Stomach smooth muscle (tissue), 2 donors: Measurements from ENCODE around the gene KCND3.

Experiments used
- H3K27ac ChIP-seq: one replicate; pipeline ENCODE4 v1.7.0; 2013; ENCODE audit warnings: mild to moderate bottlenecking, low read length, inconsistent platforms
- H3K27me3 ChIP-seq, 2 donors: one replicate each; pipeline ENCODE4 v1.7.0; 2013; ENCODE audit warnings: low read length in 2 of 2; ENCODE audit not compliant: insufficient read depth in 2 of 2, control insufficient read depth in 1 of 2
- H3K36me3 ChIP-seq, 2 donors: one replicate each; pipeline ENCODE4 v1.7.0; 2013; ENCODE audit warnings: low read length in 2 of 2; ENCODE audit not compliant: control insufficient read depth in 2 of 2, insufficient read depth in 2 of 2
- H3K4me1 ChIP-seq: one replicate; pipeline ENCODE4 v1.7.0; 2013; ENCODE audit warnings: low read length; ENCODE audit not compliant: control insufficient read depth, insufficient read depth
- H3K4me3 ChIP-seq, 2 donors: one replicate each; pipeline ENCODE4 v1.7.0; 2013; ENCODE audit warnings: low read length in 2 of 2
- H3K9ac ChIP-seq, 2 donors: one replicate each; pipeline ENCODE4 v1.7.0; 2013; ENCODE audit warnings: low read length in 2 of 2, mild to moderate bottlenecking in 1 of 2
- H3K9me3 ChIP-seq, 2 donors: one replicate each; pipeline ENCODE4 v1.7.0; 2013; ENCODE audit warnings: low read length in 2 of 2; ENCODE audit not compliant: control insufficient read depth in 2 of 2
- donor health status: healthy.
- donor health status: Pancreatic carcinoma.

Gene KCND3

DNA sequence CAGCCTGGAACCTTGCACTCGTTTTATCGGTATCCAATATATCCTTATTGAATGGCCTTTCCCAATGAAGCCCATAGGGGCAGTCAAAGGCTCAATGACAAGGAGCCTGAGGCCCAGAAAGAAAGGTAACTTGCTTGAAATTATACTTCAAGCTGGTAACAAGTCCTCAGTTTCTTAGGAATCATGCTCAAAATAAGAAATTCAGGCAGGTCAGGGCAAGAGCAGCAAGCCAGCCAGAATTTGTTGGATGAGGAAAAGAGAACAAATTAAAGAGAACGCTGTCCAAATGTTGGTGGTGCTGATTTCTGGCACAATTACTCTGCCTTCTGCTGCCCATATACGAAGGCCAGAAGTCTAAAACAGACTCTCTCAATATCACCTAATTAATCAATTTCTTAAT is 156.1 kb downstream of the KCND3 start:
- no peaks in the 10 kb centered on the region for H3K27me3 ChIP-seq
- no peak overlapping the region for H3K4me3 ChIP-seq
- no peak overlapping the region for H3K27ac ChIP-seq
- no peak overlapping the region for H3K9ac ChIP-seq
- H3K4me1 ChIP-seq: peaks cover 5% of the 10 kb centered on the region
- no peaks in the 10 kb centered on the region for H3K9me3 ChIP-seq
- H3K36me3 ChIP-seq: no peaks in the 10 kb centered on the region

DNA sequence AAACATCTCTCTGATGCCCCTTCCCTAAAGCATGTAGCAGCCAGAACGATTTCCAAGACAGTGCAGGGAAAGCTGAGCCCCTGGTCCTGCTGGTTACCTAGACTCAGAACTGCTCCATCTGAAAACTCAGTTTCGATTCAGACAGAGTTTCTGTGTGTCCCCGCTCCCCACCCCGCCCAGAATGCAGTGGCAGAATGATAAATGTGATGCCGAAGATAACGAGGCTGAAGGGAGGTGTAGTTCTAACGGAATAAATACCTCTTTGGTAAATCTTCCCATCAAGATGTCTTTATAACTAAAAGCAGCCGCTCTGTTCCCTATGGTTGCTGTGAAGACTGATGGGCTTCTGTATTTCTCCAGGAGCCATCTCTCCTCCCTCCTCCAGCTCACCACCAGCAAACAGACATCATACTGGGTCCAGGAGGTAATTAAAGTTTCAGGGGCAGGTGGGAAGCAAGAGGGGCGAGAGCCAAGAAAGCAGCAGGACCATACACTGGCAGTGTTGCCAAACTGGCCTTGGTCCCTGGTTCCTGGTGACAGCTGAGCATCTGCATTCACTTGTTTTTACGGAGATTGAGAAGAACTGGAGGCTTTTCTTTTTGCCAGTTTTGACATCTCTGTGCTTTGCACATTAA is 156.8 kb downstream of the KCND3 start:
- H3K36me3 ChIP-seq: no peaks in the 10 kb centered on the region
- H3K4me3 ChIP-seq: no peak overlapping the region
- H3K27me3 ChIP-seq: no peaks in the 10 kb centered on the region
- no peak overlapping the region for H3K9ac ChIP-seq
- H3K4me1 ChIP-seq: peaks cover 5% of the 10 kb centered on the region
- H3K9me3 ChIP-seq: no peaks in the 10 kb centered on the region
- no peak overlapping the region for H3K27ac ChIP-seq

GRCh38 chr1:111831153-111831552 is 158.3 kb downstream of the KCND3 start:
- Histone ChIP-seq H3K36me3 (no peaks in the 10 kb centered on the region), H3K27ac (no peak overlapping the region), H3K27me3 (no peaks in the 10 kb centered on the region), H3K4me1 (no peaks in the 10 kb centered on the region), H3K9ac (no peak overlapping the region), H3K4me3 (no peak overlapping the region), H3K9me3 (no peaks in the 10 kb centered on the region)

GRCh38 chr1:111827946-111828345 is 161.5 kb downstream of the KCND3 start:
- H3K9me3 ChIP-seq: no peaks in the 10 kb centered on the region
- H3K9ac ChIP-seq: no peak overlapping the region
- H3K4me3 ChIP-seq: no peak overlapping the region
- H3K4me1 ChIP-seq: no peaks in the 10 kb centered on the region
- H3K27me3 ChIP-seq: no peaks in the 10 kb centered on the region
- H3K36me3 ChIP-seq: no peaks in the 10 kb centered on the region
- H3K27ac ChIP-seq: no peak overlapping the region

- Histone ChIP-seq H3K36me3 (no peaks in the 10 kb centered on the region), H3K4me1 (no peaks in the 10 kb centered on the region), H3K27ac (no peak overlapping the region), H3K4me3 (no peak overlapping the region), H3K9me3 (no peaks in the 10 kb centered on the region), H3K27me3 (no peaks in the 10 kb centered on the region), H3K9ac (no peak overlapping the region)
Observed at GRCh38 chr1:111826278-111826677, 163.2 kb downstream of the KCND3 start.

GRCh38 chr1:111825217-111825616 is 164.3 kb downstream of the KCND3 start:
- no peaks in the 10 kb centered on the region for H3K9me3 ChIP-seq
- no peaks in the 10 kb centered on the region for H3K36me3 ChIP-seq
- no peak overlapping the region for H3K4me3 ChIP-seq
- H3K27ac ChIP-seq: no peak overlapping the region
- H3K27me3 ChIP-seq: no peaks in the 10 kb centered on the region
- no peaks in the 10 kb centered on the region for H3K4me1 ChIP-seq
- no peak overlapping the region for H3K9ac ChIP-seq

DNA sequence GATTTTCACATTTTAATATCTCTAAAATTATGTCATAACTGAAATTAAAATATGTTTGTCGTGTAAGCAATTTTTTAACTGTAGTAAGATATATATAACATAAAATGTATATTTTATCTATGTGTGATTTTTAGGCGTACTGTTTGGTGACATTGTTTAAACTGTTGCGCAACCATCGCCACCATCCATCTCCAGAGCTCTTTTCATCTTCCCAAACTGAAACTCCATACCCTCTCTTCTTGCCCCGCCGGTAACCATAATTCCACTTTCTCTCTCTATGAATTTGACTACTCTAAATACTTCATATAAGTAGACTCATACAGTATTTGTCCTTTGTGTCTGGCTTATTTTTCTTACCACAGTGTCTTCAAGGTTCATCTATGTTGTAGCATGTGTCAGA is 167.3 kb downstream of the KCND3 start:
- H3K4me1 ChIP-seq: no peaks in the 10 kb centered on the region
- H3K4me3 ChIP-seq: no peak overlapping the region
- no peak overlapping the region for H3K27ac ChIP-seq
- no peaks in the 10 kb centered on the region for H3K27me3 ChIP-seq
- H3K36me3 ChIP-seq: no peaks in the 10 kb centered on the region
- no peak overlapping the region for H3K9ac ChIP-seq
- H3K9me3 ChIP-seq: no peaks in the 10 kb centered on the region

DNA sequence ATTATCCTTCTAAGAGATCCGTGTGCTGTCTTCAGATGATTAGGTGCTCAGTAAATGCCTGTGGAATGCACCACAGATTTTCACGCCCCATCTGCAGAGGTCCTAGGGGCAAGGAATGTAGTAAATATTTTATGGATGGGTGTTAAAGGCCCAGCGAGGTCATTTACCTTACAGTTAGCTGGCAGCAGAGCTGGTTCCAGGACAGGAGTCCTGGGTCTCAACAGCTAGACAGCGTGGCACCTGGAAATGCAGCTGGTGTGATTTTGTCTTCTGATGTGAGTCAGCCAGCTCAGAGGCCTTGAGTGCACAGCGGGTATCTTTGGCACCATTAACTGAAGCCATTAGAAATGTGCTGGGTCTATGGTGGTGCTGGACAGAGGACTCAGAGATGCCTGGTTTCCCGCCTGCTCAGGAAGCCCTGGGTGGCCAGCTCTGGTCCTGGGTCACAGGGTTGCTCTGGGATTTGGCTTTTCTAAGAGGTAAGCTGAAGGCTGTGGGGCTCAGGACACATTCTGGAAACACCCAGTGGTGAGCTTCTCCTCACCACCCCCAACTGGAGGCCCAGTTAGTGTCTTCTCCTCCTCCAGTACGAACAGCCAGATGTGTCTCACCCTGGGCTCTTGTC is 168.2 kb downstream of the KCND3 start:
- no peaks in the 10 kb centered on the region for H3K27me3 ChIP-seq
- H3K9me3 ChIP-seq: no peaks in the 10 kb centered on the region
- H3K36me3 ChIP-seq: no peaks in the 10 kb centered on the region

DNA sequence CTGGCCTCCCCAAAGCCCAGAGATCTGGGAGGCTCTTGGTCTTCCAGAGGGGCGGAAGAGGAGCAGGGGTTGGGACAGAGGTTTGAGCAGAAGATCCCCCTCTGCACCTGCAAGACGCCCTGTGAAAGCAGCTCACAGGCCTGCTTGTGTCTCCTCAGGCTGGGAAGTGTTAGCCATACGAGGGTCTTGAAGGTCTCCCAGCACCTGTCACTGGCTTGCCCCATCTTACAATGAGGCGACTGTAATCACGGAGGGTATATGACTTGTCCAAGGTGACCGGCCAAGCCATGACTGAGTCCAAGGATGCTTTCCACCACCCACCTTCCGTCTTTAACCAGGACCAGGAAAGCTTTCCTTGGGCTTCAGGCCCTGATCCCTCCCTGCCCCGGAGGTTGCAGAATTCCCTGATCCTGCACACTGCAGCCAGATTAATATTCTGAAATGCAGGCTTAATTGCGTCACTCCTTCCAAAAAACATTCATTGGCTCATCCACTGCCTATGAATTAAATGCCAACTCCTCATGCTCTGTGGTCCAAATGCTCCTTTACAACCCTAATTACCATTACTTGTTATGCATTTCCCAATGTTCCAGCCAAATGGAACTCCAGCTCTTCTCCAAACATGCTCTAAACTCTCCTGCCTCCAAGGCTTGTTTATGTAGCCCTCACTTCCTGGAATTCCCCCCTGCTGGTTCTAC is 169.8 kb downstream of the KCND3 start:
- Histone ChIP-seq H3K36me3 (no peaks in the 10 kb centered on the region), H3K27me3 (no peaks in the 10 kb centered on the region), H3K4me3 (no peak overlapping the region)

More for the DNA sequence above, 168.2 kb downstream of the KCND3 start:
- no peak overlapping the region for H3K4me3 ChIP-seq
- H3K27ac ChIP-seq: no peak overlapping the region
- no peak overlapping the region for H3K9ac ChIP-seq
- H3K4me1 ChIP-seq: no peaks in the 10 kb centered on the region

GRCh38 chr1:111818546-111818945 is 170.9 kb downstream of the KCND3 start:
- Histone ChIP-seq H3K4me3 (no peak overlapping the region), H3K9me3 (no peaks in the 10 kb centered on the region), H3K27ac (no peak overlapping the region), H3K9ac (no peak overlapping the region), H3K27me3 (no peaks in the 10 kb centered on the region), H3K36me3 (no peaks in the 10 kb centered on the region), H3K4me1 (no peaks in the 10 kb centered on the region)

More for the DNA sequence above, 169.8 kb downstream of the KCND3 start:
- H3K9ac ChIP-seq: no peak overlapping the region
- no peaks in the 10 kb centered on the region for H3K9me3 ChIP-seq
- H3K27ac ChIP-seq: no peak overlapping the region
- no peaks in the 10 kb centered on the region for H3K4me1 ChIP-seq

- Histone ChIP-seq H3K9me3 (no peaks in the 10 kb centered on the region), H3K4me1 (no peaks in the 10 kb centered on the region), H3K27me3 (no peaks in the 10 kb centered on the region), H3K4me3 (no peak overlapping the region), H3K9ac (no peak overlapping the region), H3K27ac (no peak overlapping the region), H3K36me3 (no peaks in the 10 kb centered on the region)
Observed at GRCh38 chr1:111818081-111818480, 171.4 kb downstream of the KCND3 start.
